Measurements from ENCODE around the gene PHPT1. TPM values are rescaled to one million over a fixed set of nuclear protein-coding genes. Genes with fewer than 3 reads are reported as not detected.

Gene PHPT1
- total and polyA plus RNA-seq, 2 experiments from 2014 or later = 86.2 to 437 TPM

DNA sequence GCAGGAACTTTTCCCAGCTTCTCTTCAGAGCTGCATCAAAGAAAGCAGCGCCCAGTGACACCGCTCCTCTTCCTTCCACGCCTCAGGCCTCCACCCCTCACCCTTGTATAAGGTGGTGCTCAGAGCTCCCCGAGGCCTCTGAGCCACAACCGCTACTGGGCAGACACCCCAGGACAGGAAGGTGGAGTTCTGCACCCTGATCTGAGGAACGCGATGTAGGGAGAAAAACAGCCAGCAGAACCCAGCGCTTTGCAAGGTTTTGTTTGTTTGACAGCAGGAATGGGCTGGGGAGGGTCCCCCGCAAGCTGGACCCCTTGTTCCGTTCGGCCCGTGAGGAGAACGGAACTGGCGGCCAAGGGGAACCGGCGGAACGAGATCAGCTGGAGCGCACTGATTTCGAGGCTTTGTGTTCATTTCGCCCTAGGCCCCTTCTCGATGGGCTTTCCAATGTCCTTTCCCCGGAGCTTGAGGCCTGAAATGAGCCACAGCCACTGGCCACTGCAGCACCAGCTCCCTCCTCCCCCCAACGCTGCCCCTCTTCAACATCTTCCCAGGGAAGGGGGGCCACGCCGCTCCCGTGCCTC is 12.8 kb downstream of the PHPT1 start:
- Histone ChIP-seq H3K79me2 (replicated peaks; ENCODE audit: insufficient read depth) (peaks cover 21% of the 10 kb centered on the region), H4K20me1 (replicated peaks; ENCODE audit: insufficient read depth) (peaks cover 20% of the 10 kb centered on the region), H3K4me1 (ENCODE audit: insufficient read depth) (peaks cover 3% of the 10 kb centered on the region; the same call in 1 of the 2 replicates), H2AFZ (no peak overlapping the region), H3K36me3 (ENCODE audit: insufficient read depth) (peaks cover 13% of the 10 kb centered on the region), H3K4me3 (no peak overlapping the region), H3K4me2 (no peak overlapping the region), H3K9me2 (ENCODE audit: insufficient read depth) (peaks cover under 1% of the 10 kb centered on the region; the same call in 1 of the 2 replicates), H3F3A (replicated peaks; ENCODE audit: low read depth) (0 out of 2 replicates have a peak, but pooled peaks cover 2% of the 10 kb centered on the region), H3K27me3 (ENCODE audit: insufficient read depth) (no peaks in the 10 kb centered on the region), H3K27ac (ENCODE audit: low read depth) (no peak overlapping the region)
- no peak for DNase-seq (ENCODE audit: low spot score)
- TF ChIP-seq, protein P1, sequence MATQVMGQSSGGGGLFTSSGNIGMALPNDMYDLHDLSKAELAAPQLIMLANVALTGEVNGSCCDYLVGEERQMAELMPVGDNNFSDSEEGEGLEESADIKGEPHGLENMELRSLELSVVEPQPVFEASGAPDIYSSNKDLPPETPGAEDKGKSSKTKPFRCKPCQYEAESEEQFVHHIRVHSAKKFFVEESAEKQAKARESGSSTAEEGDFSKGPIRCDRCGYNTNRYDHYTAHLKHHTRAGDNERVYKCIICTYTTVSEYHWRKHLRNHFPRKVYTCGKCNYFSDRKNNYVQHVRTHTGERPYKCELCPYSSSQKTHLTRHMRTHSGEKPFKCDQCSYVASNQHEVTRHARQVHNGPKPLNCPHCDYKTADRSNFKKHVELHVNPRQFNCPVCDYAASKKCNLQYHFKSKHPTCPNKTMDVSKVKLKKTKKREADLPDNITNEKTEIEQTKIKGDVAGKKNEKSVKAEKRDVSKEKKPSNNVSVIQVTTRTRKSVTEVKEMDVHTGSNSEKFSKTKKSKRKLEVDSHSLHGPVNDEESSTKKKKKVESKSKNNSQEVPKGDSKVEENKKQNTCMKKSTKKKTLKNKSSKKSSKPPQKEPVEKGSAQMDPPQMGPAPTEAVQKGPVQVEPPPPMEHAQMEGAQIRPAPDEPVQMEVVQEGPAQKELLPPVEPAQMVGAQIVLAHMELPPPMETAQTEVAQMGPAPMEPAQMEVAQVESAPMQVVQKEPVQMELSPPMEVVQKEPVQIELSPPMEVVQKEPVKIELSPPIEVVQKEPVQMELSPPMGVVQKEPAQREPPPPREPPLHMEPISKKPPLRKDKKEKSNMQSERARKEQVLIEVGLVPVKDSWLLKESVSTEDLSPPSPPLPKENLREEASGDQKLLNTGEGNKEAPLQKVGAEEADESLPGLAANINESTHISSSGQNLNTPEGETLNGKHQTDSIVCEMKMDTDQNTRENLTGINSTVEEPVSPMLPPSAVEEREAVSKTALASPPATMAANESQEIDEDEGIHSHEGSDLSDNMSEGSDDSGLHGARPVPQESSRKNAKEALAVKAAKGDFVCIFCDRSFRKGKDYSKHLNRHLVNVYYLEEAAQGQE (IDR thresholded peaks at IDR 0.05; ENCODE audit: unreplicated experiment) = no peak
- TF ChIP-seq, protein P2, sequence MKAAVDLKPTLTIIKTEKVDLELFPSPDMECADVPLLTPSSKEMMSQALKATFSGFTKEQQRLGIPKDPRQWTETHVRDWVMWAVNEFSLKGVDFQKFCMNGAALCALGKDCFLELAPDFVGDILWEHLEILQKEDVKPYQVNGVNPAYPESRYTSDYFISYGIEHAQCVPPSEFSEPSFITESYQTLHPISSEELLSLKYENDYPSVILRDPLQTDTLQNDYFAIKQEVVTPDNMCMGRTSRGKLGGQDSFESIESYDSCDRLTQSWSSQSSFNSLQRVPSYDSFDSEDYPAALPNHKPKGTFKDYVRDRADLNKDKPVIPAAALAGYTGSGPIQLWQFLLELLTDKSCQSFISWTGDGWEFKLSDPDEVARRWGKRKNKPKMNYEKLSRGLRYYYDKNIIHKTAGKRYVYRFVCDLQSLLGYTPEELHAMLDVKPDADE (IDR thresholded peaks at IDR 0.05) = no peak
- Mint-ChIP-seq H3K4me1 (peaks cover 5% of the 10 kb centered on the region), H3K27me3 (ENCODE audit: insufficient read depth, low read depth, poor library complexity) (peaks cover 5% of the 10 kb centered on the region), H3K9me3 (peaks cover 2% of the 10 kb centered on the region; the same call in 2 of the 3 replicates), H3K4me3 (no peak overlapping the region), H3K36me3 (ENCODE audit: low read depth) (peaks cover 42% of the 10 kb centered on the region), H3K27ac (no peak overlapping the region)
- ATAC-seq = no peak

DNA sequence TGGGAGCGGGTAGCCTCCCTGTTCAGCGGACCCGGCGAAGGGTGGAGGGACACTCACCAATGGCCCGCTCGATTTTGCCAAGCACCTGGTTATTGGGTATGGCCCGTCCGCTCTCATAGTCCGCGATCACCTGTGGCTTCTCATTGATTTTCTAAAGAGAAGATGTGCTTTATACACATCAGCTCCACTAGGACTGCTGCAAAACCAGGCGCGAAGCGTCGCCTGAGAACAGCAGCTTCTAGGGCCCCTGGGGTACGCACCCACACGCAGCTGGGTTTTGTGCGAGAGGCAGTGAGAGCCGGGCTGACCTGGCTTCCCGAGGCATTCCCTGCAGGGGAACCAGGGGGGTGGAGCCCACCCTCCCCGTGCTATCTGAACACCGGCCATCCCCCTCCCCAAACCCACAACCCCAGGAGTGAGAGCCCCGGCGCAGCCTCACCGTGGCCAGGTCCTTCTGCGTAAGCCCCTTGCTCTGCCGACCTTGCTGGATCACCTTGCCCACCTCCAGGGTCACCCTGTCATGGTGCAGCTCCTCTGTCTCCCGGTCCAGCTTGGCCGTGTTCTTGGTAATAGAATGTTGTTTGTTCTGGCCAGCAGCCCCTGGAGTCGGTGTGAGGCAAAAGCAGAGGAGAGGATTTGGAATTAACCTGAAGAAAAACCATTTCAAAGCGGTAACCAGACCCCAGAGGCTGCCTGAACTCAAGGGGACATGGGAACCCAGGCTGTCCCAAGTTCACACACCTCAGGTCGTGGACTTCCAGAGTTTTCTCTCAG is 13.8 kb downstream of the PHPT1 start:
- no peak for ATAC-seq
- H3K4me1 Mint-ChIP-seq = peaks cover 5% of the 10 kb centered on the region
- Histone ChIP-seq H2AFZ (no peak overlapping the region), H3K27me3 (ENCODE audit: insufficient read depth) (no peaks in the 10 kb centered on the region), H3F3A (replicated peaks; ENCODE audit: low read depth) (0 out of 2 replicates have a peak, but pooled peaks cover 2% of the 10 kb centered on the region), H3K79me2 (replicated peaks; ENCODE audit: insufficient read depth) (peaks cover 21% of the 10 kb centered on the region), H3K9me2 (ENCODE audit: insufficient read depth) (peaks cover 4% of the 10 kb centered on the region; the same call in 1 of the 2 replicates), H4K20me1 (replicated peaks; ENCODE audit: insufficient read depth) (peaks cover 20% of the 10 kb centered on the region), H3K4me2 (no peak overlapping the region), H3K27ac (ENCODE audit: low read depth) (no peak overlapping the region), H3K36me3 (ENCODE audit: insufficient read depth) (peaks cover 13% of the 10 kb centered on the region), H3K4me3 (no peak overlapping the region), H3K4me1 (ENCODE audit: insufficient read depth) (peaks cover 3% of the 10 kb centered on the region; the same call in 1 of the 2 replicates)
- peaks cover 50% of the 10 kb centered on the region for H3K36me3 Mint-ChIP-seq (ENCODE audit: low read depth)
- peaks cover 9% of the 10 kb centered on the region for H3K27me3 Mint-ChIP-seq (ENCODE audit: insufficient read depth, low read depth, poor library complexity)
- H3K4me3 Mint-ChIP-seq = no peak overlapping the region
- no peak for DNase-seq (ENCODE audit: low spot score)
- no peak overlapping the region for H3K27ac Mint-ChIP-seq
- peaks cover 13% of the 10 kb centered on the region for H3K9me3 Mint-ChIP-seq
- TF ChIP-seq, protein P1 (IDR thresholded peaks at IDR 0.05; ENCODE audit: unreplicated experiment) = no peak
- TF ChIP-seq, protein P2 (IDR thresholded peaks at IDR 0.05) = no peak

All from GM23338 (cell line).